GM21723 (cell line): Measurements from ENCODE around the gene GALNT3.

ENCODE experiments used
- ATAC-seq: cut with Tn5 transposase; IDR thresholded peaks from one replicate; pipeline ENCODE4 v1.9.1; 2021; ENCODE audit warnings: mild to moderate bottlenecking, moderate library complexity; ENCODE audit not compliant: unreplicated experiment

Gene GALNT3

GRCh38 chr2:165793779-165794535 lies at the start of gene GALNT3:
TSS of gene GALNT3 (minus strand) at chr2:165794247. CDS start at chr2:165770700, 23,547 bp downstream.
- ATAC-seq, result peak; percentile 42

GRCh38 chr2:165843351-165843750 lies 49.3 kb upstream of the GALNT3 start:
- ATAC-seq, result no peak

- ATAC-seq, result no peak
These were observed 46.4 kb upstream of the GALNT3 start for GRCh38 chr2:165840333-165840958.

GRCh38 chr2:165839610-165840009 lies 45.6 kb upstream of the GALNT3 start:
- ATAC-seq, result no peak

GRCh38 chr2:165837122-165837521 lies 43.1 kb upstream of the GALNT3 start:
- no peak for ATAC-seq

GRCh38 chr2:165835363-165835762 lies 41.3 kb upstream of the GALNT3 start:
- ATAC-seq, result no peak

- no peak for ATAC-seq
These were observed 39.1 kb upstream of the GALNT3 start for GRCh38 chr2:165833156-165833555.

GRCh38 chr2:165827921-165828276 lies 33.9 kb upstream of the GALNT3 start:
- no peak for ATAC-seq

- no peak for ATAC-seq
These were observed 33.2 kb upstream of the GALNT3 start for GRCh38 chr2:165827016-165827920.

GRCh38 chr2:165825041-165825440 lies 31.0 kb upstream of the GALNT3 start:
- no peak for ATAC-seq

GRCh38 chr2:165820296-165820695 lies 26.2 kb upstream of the GALNT3 start:
- no peak for ATAC-seq

GRCh38 chr2:165818920-165819319 lies 24.9 kb upstream of the GALNT3 start:
- no peak for ATAC-seq

- ATAC-seq, result peak; percentile 80
These were observed 21.5 kb upstream of the GALNT3 start for GRCh38 chr2:165815299-165816141.

GRCh38 chr2:165814473-165814872 lies 20.4 kb upstream of the GALNT3 start:
- no peak for ATAC-seq

GRCh38 chr2:165811592-165812370 lies 17.7 kb upstream of the GALNT3 start:
- ATAC-seq, result no peak

- ATAC-seq, result no peak
These were observed 16.4 kb upstream of the GALNT3 start for GRCh38 chr2:165810418-165810817.

GRCh38 chr2:165804719-165805118 lies 10.7 kb upstream of the GALNT3 start:
- no peak for ATAC-seq

- no peak for ATAC-seq
These were observed 9.2 kb upstream of the GALNT3 start for GRCh38 chr2:165803123-165803760.

GRCh38 chr2:165801176-165801575 lies 7.1 kb upstream of the GALNT3 start:
- ATAC-seq, result no peak
